Hepatocyte (in vitro differentiated cells): ENCODE measurements around the gene SPATS2. TPM values are rescaled to one million over a fixed set of nuclear protein-coding genes. Genes with fewer than 3 reads are reported as not detected.

Source experiments
- DNase-seq: peaks from one replicate; pipeline ENCODE4 v3.0.0-alpha.2; 2016; ENCODE audit warnings: low spot score
- H2AFZ ChIP-seq: fragments of 200-600 bp; sonication (generic); 2 replicates; pipeline ENCODE4 v1.6.0; 2016; ENCODE audit warnings: antibody characterized with exemption, mild to moderate bottlenecking
- H3K27ac ChIP-seq: fragments of 200-600 bp; sonication (generic); 2 replicates; pipeline ENCODE4 v1.5.1; 2016; ENCODE audit warnings: mild to moderate bottlenecking
- H3K27me3 ChIP-seq: fragments of 200-600 bp; sonication (generic); 2 replicates; pipeline ENCODE4 v1.6.1; 2016
- H3K36me3 ChIP-seq: fragments of 200-600 bp; sonication (generic); replicated peaks from 2 replicates; pipeline ENCODE4 v1.5.1; 2016; ENCODE audit warnings: low read depth; ENCODE audit not compliant: insufficient read depth
- H3K4me1 ChIP-seq: fragments of 200-600 bp; sonication (generic); 2 replicates; pipeline ENCODE4 v1.5.1; 2016; ENCODE audit warnings: mild to moderate bottlenecking, moderate library complexity; ENCODE audit not compliant: insufficient read depth
- H3K4me2 ChIP-seq: fragments of 200-600 bp; sonication (generic); 2 replicates; pipeline ENCODE4 v1.6.0; 2016
- H3K4me3 ChIP-seq: fragments of 200-600 bp; sonication (generic); 2 replicates; pipeline ENCODE4 v1.5.1; 2016; ENCODE audit warnings: mild to moderate bottlenecking
- H3K79me2 ChIP-seq: fragments of 200-600 bp; sonication (generic); 2 replicates; pipeline ENCODE4 v1.6.0; 2017; ENCODE audit warnings: mild to moderate bottlenecking
- H3K9me2 ChIP-seq: fragments of 200-600 bp; sonication (generic); replicated peaks from 2 replicates; pipeline ENCODE4 v1.6.0; 2017; ENCODE audit warnings: mild to moderate bottlenecking; ENCODE audit not compliant: insufficient read depth
- H3K9me3 ChIP-seq: fragments of 200-600 bp; sonication (generic); 2 replicates; pipeline ENCODE4 v1.5.1; 2016; ENCODE audit warnings: low read depth, mild to moderate bottlenecking
- H4K20me1 ChIP-seq: fragments of 200-600 bp; sonication (generic); 2 replicates; pipeline ENCODE4 v1.6.0; 2016; ENCODE audit warnings: mild to moderate bottlenecking; ENCODE audit not compliant: insufficient read depth, poor library complexity, severe bottlenecking
- CTCF ChIP-seq: fragments of 200-600 bp; sonication (generic); IDR thresholded peaks from 2 replicates; pipeline ENCODE4 v1.5.1; 2016; ENCODE audit warnings: antibody characterized with exemption, mild to moderate bottlenecking; ENCODE audit not compliant: poor library complexity
- EZH2 ChIP-seq: fragments of 200-600 bp; sonication (generic); IDR thresholded peaks from 2 replicates; pipeline ENCODE4 v1.6.1; 2016; ENCODE audit warnings: antibody characterized with exemption, mild to moderate bottlenecking, borderline replicate concordance
- EZH2phosphoT487 ChIP-seq: fragments of 200-600 bp; sonication (generic); IDR thresholded peaks from one replicate; pipeline ENCODE4 v1.6.1; 2018; ENCODE audit warnings: antibody characterized with exemption, mild to moderate bottlenecking, low read depth, moderate library complexity; ENCODE audit not compliant: unreplicated experiment, severe bottlenecking
- WGBS: methylation state at CpG from one replicate; pipeline ENCODE4 v1.1.6; 2016; ENCODE audit warnings: low lambda C conversion rate; ENCODE audit errors: missing lambda C conversion rate; 5-methylcytosine and 5-hydroxymethylcytosine counted together
- polyA plus RNA-seq: library from polyadenylated mRNA; unstranded; fragments of >200 nt; fragmentation: Nextera tagmentation; extraction: Ambion mirVana; gene quantifications from 2 replicates; pipeline ENCODE4 v1.2.1, GENCODE V29; 2016
- total RNA-seq: library from RNA; depleted of rRNA; stranded (reverse); fragments of >200 nt; gene quantifications from 2 replicates; pipeline ENCODE4 v1.2.3, GENCODE V29; 2014

SPATS2 gene
- total and polyA plus RNA-seq, 2 experiments from 2014 or later = 24.9 to 39.8 TPM

GRCh38 chr12:49493900-49494299, 126.6 kb downstream of the SPATS2 start:
- no peaks in the 10 kb centered on the region for H3K79me2 ChIP-seq
- no peak for TF ChIP-seq EZH2
- TF ChIP-seq CTCF = no peak
- TF ChIP-seq EZH2phosphoT487 = no peak
- H3K9me3 ChIP-seq = no peaks in the 10 kb centered on the region
- 96% methylated on average over 2 of the region's 2 CpGs for WGBS
- no peak overlapping the region for H3K4me3 ChIP-seq
- H4K20me1 ChIP-seq = no peaks in the 10 kb centered on the region
- no peaks in the 10 kb centered on the region for H3K4me1 ChIP-seq
- no peak overlapping the region for H2AFZ ChIP-seq
- DNase-seq = no peak
- no peaks in the 10 kb centered on the region for H3K27me3 ChIP-seq
- H3K27ac ChIP-seq = no peak overlapping the region
- no peak overlapping the region for H3K4me2 ChIP-seq
- no peaks in the 10 kb centered on the region for H3K9me2 ChIP-seq
- H3K36me3 ChIP-seq = no peaks in the 10 kb centered on the region

- TF ChIP-seq EZH2 (no peak), EZH2phosphoT487 (no peak), CTCF (no peak)
- H3K4me3 ChIP-seq = no peak overlapping the region
- no peak overlapping the region for H2AFZ ChIP-seq
- H3K36me3 ChIP-seq = no peaks in the 10 kb centered on the region
- peak overlapping the region; percentile 47 for H3K27ac ChIP-seq
- 58% methylated on average over 10 of the region's 10 CpGs for WGBS
- no peak overlapping the region for H3K4me2 ChIP-seq
- DNase-seq = no peak
- no peaks in the 10 kb centered on the region for H3K79me2 ChIP-seq
- no peaks in the 10 kb centered on the region for H3K4me1 ChIP-seq
- no peaks in the 10 kb centered on the region for H4K20me1 ChIP-seq
- H3K9me3 ChIP-seq = no peaks in the 10 kb centered on the region
- no peaks in the 10 kb centered on the region for H3K27me3 ChIP-seq
- H3K9me2 ChIP-seq = no peaks in the 10 kb centered on the region
These were observed 129.4 kb downstream of the SPATS2 start for GRCh38 chr12:49496417-49497360.

- Histone ChIP-seq H3K4me1 (no peaks in the 10 kb centered on the region), H3K9me2 (no peaks in the 10 kb centered on the region), H4K20me1 (no peaks in the 10 kb centered on the region), H3K27me3 (no peaks in the 10 kb centered on the region), H3K27ac (no peak overlapping the region), H2AFZ (no peak overlapping the region), H3K79me2 (no peaks in the 10 kb centered on the region), H3K4me3 (no peak overlapping the region), H3K36me3 (no peaks in the 10 kb centered on the region), H3K9me3 (no peaks in the 10 kb centered on the region), H3K4me2 (no peak overlapping the region)
- WGBS = 89% methylated on average over 1 of the region's 1 CpG
- TF ChIP-seq EZH2 = no peak
- no peak for TF ChIP-seq EZH2phosphoT487
- no peak for TF ChIP-seq CTCF
- no peak for DNase-seq
These were observed 134.6 kb downstream of the SPATS2 start for GRCh38 chr12:49501895-49502294.
